Myocyte (in vitro differentiated cells): Measurements from ENCODE around the gene SMIM24. TPM values are rescaled to one million over a fixed set of nuclear protein-coding genes. Genes with fewer than 3 reads are reported as not detected.
"Not testable (repeated sequence)": the region's sequence is repeated elsewhere in the genome, so short reads cannot be mapped to it uniquely, and the experiment has no call there.

ENCODE experiments used
- DNase-seq: peaks from one replicate; pipeline ENCODE4 v3.0.0-alpha.2; 2012; ENCODE audit warnings: low read depth
- total RNA-seq: library from RNA; depleted of rRNA; stranded (reverse); fragments of >200 nt; gene quantifications from 2 replicates; pipeline ENCODE4 v1.2.3, GENCODE V29; 2014

The SMIM24 gene
- total RNA-seq, 1 donor from 2014 or later, result not detected

- no peak for DNase-seq
Observed at GRCh38 chr19:3515891-3516422, 35.6 kb upstream of the SMIM24 start.

- no peak for DNase-seq
Observed at GRCh38 chr19:3514930-3515329, 34.6 kb upstream of the SMIM24 start.

- DNase-seq, result no peak
Observed at GRCh38 chr19:3513229-3514140, 33.2 kb upstream of the SMIM24 start.

- DNase-seq, result no peak
Observed at GRCh38 chr19:3512562-3513228, 32.4 kb upstream of the SMIM24 start.

- DNase-seq, result no peak
Observed at GRCh38 chr19:3511506-3512251, 31.4 kb upstream of the SMIM24 start.

GRCh38 chr19:3510727-3511126 is 30.4 kb upstream of the SMIM24 start:
- no peak for DNase-seq

- peak; percentile 88 for DNase-seq
Observed at GRCh38 chr19:3509566-3509989, 29.3 kb upstream of the SMIM24 start.

- peak; percentile 62 for DNase-seq
Observed at GRCh38 chr19:3508771-3509535, 28.6 kb upstream of the SMIM24 start.

GRCh38 chr19:3508121-3508661 is 27.9 kb upstream of the SMIM24 start:
- DNase-seq, result not testable (repeated sequence)

GRCh38 chr19:3507371-3508120 is 27.2 kb upstream of the SMIM24 start:
- peak; percentile 9 for DNase-seq

- peak; percentile 26 for DNase-seq
Observed at GRCh38 chr19:3506384-3507340, 26.3 kb upstream of the SMIM24 start.

- peak; percentile 99 for DNase-seq
Observed at GRCh38 chr19:3505598-3506383, 25.5 kb upstream of the SMIM24 start, which contains the start of gene FZR1. FZR1 (plus strand) TSS chr19:3506311; CDS start chr19:3522990, 16,679 bp downstream.

- DNase-seq, result no peak
Observed at GRCh38 chr19:3504735-3505134, 24.4 kb upstream of the SMIM24 start.

- DNase-seq, result no peak
Observed at GRCh38 chr19:3503036-3503572, 22.8 kb upstream of the SMIM24 start.

- DNase-seq, result no peak
Observed at GRCh38 chr19:3501780-3502179, 21.5 kb upstream of the SMIM24 start.

GRCh38 chr19:3500429-3501101 is 20.2 kb upstream of the SMIM24 start, which contains the start of gene DOHH:
DOHH (minus strand) TSS chr19:3500674; CDS start chr19:3496814, 3,860 bp downstream.
- peak; percentile 97 for DNase-seq
